Measurements from ENCODE around the gene MYBPH.

The MYBPH gene

GRCh38 chr1:203136409-203137042 lies 39.1 kb downstream of the MYBPH start:
- no peak for TF ChIP-seq CTCF (IDR thresholded peaks at IDR 0.05; ENCODE audit: low read depth, low read length, missing control alignments)
- no peak overlapping the region for H3K4me3 ChIP-seq (replicated peaks; ENCODE audit: low read depth, low read length)
- no peak for DNase-seq (ENCODE audit: extremely low read depth, low read depth)

GRCh38 chr1:203135636-203136305 lies 39.9 kb downstream of the MYBPH start:
- no peak overlapping the region for H3K4me3 ChIP-seq (replicated peaks; ENCODE audit: low read depth, low read length)
- TF ChIP-seq CTCF (IDR thresholded peaks at IDR 0.05; ENCODE audit: low read depth, low read length, missing control alignments): no peak
- DNase-seq (ENCODE audit: extremely low read depth, low read depth): no peak

- no peak for DNase-seq (ENCODE audit: extremely low read depth, low read depth)
- TF ChIP-seq CTCF (IDR thresholded peaks at IDR 0.05; ENCODE audit: low read depth, low read length, missing control alignments): no peak
Measured at GRCh38 chr1:203133970-203134725, 41.5 kb downstream of the MYBPH start.

GRCh38 chr1:203131548-203132200 lies 44.0 kb downstream of the MYBPH start:
- no peak overlapping the region for H3K4me3 ChIP-seq (replicated peaks; ENCODE audit: low read depth, low read length)
- DNase-seq (ENCODE audit: extremely low read depth, low read depth): no peak
- no peak for TF ChIP-seq CTCF (IDR thresholded peaks at IDR 0.05; ENCODE audit: low read depth, low read length, missing control alignments)

More at GRCh38 chr1:203133970-203134725, 41.5 kb downstream of the MYBPH start:
- H3K4me3 ChIP-seq (replicated peaks; ENCODE audit: low read depth, low read length): no peak overlapping the region

GRCh38 chr1:203130358-203130985 lies 45.2 kb downstream of the MYBPH start:
- DNase-seq (ENCODE audit: extremely low read depth, low read depth): no peak
- TF ChIP-seq CTCF (IDR thresholded peaks at IDR 0.05; ENCODE audit: low read depth, low read length, missing control alignments): no peak
- no peak overlapping the region for H3K4me3 ChIP-seq (replicated peaks; ENCODE audit: low read depth, low read length)

- TF ChIP-seq CTCF (IDR thresholded peaks at IDR 0.05; ENCODE audit: low read depth, low read length, missing control alignments): no peak
- no peak overlapping the region for H3K4me3 ChIP-seq (replicated peaks; ENCODE audit: low read depth, low read length)
- no peak for DNase-seq (ENCODE audit: extremely low read depth, low read depth)
Measured at GRCh38 chr1:203129501-203130231, 46.0 kb downstream of the MYBPH start.
